HG03139 (cell line): ENCODE results near the gene ZDHHC14.

Source experiments
- ATAC-seq: cut with Tn5 transposase; IDR thresholded peaks from one replicate; pipeline ENCODE4 v1.9.1; 2021; ENCODE audit not compliant: unreplicated experiment

Gene ZDHHC14

GRCh38 chr6:157659536-157660271 is 278.7 kb downstream of the ZDHHC14 start:
- ATAC-seq: no peak

GRCh38 chr6:157660414-157660813 is 279.4 kb downstream of the ZDHHC14 start:
- no peak for ATAC-seq

GRCh38 chr6:157661652-157662051 is 280.7 kb downstream of the ZDHHC14 start:
- ATAC-seq: no peak

- ATAC-seq: no peak
Measured at GRCh38 chr6:157663261-157663660, 282.3 kb downstream of the ZDHHC14 start.

GRCh38 chr6:157665180-157665579 is 284.2 kb downstream of the ZDHHC14 start:
- ATAC-seq: no peak

GRCh38 chr6:157666729-157667128 is 285.7 kb downstream of the ZDHHC14 start:
- ATAC-seq: no peak

- ATAC-seq: no peak
Measured at GRCh38 chr6:157667211-157668008, 286.4 kb downstream of the ZDHHC14 start.

GRCh38 chr6:157668009-157668401 is 287.0 kb downstream of the ZDHHC14 start:
- ATAC-seq: no peak

GRCh38 chr6:157668713-157669112 is 287.7 kb downstream of the ZDHHC14 start:
- ATAC-seq: no peak

- no peak for ATAC-seq
Measured at GRCh38 chr6:157669323-157669722, 288.3 kb downstream of the ZDHHC14 start.

GRCh38 chr6:157669747-157670216 is 288.8 kb downstream of the ZDHHC14 start:
- no peak for ATAC-seq

GRCh38 chr6:157670466-157671186 is 289.6 kb downstream of the ZDHHC14 start:
- ATAC-seq: no peak

GRCh38 chr6:157672726-157673412 is 291.9 kb downstream of the ZDHHC14 start:
- no peak for ATAC-seq

GRCh38 chr6:157673596-157673995 is 292.6 kb downstream of the ZDHHC14 start:
- no peak for ATAC-seq

- no peak for ATAC-seq
Measured at GRCh38 chr6:157674061-157674460, 293.1 kb downstream of the ZDHHC14 start.

- ATAC-seq: no peak
Measured at GRCh38 chr6:157675831-157676230, 294.8 kb downstream of the ZDHHC14 start.

- ATAC-seq: no peak
Measured at GRCh38 chr6:157676241-157676640, 295.3 kb downstream of the ZDHHC14 start.

GRCh38 chr6:157677235-157677634 is 296.2 kb downstream of the ZDHHC14 start:
- ATAC-seq: no peak

GRCh38 chr6:157679605-157680580 is 298.9 kb downstream of the ZDHHC14 start:
- ATAC-seq: no peak
